SU-DHL-6 (cell line): ENCODE results near the gene PTPRN2.

Experiments used
- EZH2phosphoT487 ChIP-seq: fragments of 200-600 bp; sonication (generic), shearing (Covaris generic); conservative IDR thresholded peaks from 2 replicates; pipeline ENCODE4 v1.6.1; 2018; ENCODE audit warnings: mild to moderate bottlenecking, antibody characterized with exemption, low read length, moderate library complexity, mixed read lengths
- TF ChIP-seq, protein P1 (sequence below): fragments of 200-600 bp; sonication (generic); IDR thresholded peaks from one replicate; pipeline ENCODE4 v1.5.1; 2017; ENCODE audit warnings: antibody characterized with exemption, mild to moderate bottlenecking, low read length, moderate library complexity; ENCODE audit not compliant: insufficient read depth, poor library complexity, severe bottlenecking

- TF ChIP-seq, protein P1, sequence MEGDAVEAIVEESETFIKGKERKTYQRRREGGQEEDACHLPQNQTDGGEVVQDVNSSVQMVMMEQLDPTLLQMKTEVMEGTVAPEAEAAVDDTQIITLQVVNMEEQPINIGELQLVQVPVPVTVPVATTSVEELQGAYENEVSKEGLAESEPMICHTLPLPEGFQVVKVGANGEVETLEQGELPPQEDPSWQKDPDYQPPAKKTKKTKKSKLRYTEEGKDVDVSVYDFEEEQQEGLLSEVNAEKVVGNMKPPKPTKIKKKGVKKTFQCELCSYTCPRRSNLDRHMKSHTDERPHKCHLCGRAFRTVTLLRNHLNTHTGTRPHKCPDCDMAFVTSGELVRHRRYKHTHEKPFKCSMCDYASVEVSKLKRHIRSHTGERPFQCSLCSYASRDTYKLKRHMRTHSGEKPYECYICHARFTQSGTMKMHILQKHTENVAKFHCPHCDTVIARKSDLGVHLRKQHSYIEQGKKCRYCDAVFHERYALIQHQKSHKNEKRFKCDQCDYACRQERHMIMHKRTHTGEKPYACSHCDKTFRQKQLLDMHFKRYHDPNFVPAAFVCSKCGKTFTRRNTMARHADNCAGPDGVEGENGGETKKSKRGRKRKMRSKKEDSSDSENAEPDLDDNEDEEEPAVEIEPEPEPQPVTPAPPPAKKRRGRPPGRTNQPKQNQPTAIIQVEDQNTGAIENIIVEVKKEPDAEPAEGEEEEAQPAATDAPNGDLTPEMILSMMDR, result no peak
- TF ChIP-seq EZH2phosphoT487, result no peak
Measured at GRCh38 chr7:158525648-158526484, 61.8 kb downstream of the PTPRN2 start.
